HG03575 (cell line): ENCODE results near the gene DIS3L.
"Not testable (repeated sequence)": the region's sequence is repeated elsewhere in the genome, so short reads cannot be mapped to it uniquely, and the experiment has no call there.

Experiments
- ATAC-seq: cut with Tn5 transposase; IDR thresholded peaks from one replicate; pipeline ENCODE4 v1.9.1; 2021; ENCODE audit not compliant: unreplicated experiment, insufficient number of reproducible peaks, low FRiP score; ENCODE audit errors: extremely low read depth

The DIS3L gene

DNA sequence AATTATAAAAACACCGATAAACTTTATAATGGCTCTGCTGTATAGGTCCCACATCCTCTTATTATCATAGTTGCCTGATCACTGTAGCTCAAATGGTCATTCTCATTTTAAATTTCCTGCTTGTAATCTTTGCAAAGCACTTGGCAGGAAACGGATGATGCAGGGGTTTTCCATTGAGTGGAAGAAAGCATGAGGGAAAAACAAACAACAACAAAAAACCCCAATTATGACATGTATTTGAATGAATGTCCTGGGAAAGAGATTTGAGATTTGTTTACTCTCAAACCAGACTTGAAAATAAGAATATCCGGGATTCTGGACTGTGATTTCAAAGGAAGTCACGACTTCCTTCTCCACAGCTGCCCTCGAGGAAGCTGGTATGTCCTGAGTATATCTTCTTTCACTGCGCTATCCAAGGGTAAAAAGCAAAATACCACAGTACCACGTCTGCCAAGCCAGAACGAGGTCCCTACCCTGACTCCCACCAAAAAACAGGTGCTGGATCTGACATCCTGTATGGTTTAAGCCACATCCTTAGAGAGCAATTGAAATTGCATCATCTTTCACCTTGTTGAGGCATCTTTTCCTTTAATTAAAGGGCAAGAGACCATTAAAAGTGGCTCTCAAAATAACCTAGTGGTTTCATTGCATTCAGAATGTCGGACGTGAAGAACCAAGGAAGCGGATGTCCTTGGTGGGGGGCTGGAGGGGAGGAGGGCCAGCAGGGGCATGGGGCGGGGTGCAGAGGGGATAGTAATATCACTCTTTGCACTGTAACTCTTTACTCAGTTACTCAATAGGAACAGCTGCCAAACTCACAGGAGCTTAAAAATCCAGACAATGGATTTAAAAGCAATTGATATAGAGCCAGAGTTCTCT is 76.6 kb downstream of the DIS3L start:
- ATAC-seq: no peak

DNA sequence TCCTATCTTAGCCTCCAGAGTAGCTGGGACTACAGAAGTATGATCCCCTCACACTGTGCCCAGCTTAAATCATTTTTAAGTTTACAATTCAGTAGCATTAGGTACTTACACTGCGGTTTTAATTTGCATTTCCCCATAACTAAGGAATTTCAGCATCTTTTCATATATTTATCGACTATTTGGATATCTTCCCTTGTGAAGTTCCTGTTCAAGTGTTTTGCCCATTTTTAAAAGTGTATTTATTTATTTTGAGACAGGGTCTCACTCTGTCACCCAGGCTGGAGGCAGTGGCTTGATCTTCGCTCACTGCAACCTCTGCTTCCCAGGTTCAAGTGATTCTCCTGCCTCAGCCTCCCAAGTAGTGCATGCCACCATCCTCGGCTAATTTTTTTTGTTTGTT is 80.8 kb downstream of the DIS3L start:
- ATAC-seq: no peak

DNA sequence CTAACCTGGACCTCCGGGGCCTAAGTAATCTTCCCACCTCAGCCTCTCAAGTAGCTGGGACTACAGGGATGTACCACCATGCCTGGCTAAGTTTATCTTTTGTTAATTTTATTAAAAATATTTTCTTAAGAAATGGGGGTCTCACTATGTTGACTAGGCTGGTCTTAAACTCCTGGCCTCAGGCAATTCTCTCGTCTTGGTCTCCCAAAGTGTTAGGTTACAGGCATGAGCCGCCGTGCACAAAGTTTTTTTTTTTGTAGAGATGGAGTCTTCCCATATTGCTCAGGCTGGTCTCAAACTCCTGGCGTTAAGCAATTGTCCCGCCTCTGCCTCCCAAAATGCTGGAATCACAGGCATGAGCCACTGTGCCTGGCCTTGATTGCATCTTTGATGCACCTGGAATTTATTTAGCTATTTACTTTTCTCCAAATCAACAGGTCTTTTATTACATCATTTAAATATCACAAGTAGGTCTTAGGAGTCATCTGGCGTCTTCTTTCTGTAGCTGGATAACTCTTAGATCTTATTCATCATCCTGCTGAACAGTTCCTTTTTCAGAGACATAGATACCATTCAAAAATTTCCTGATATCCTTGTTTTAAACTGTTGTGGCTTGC is 85.6 kb downstream of the DIS3L start:
- ATAC-seq: no peak

DNA sequence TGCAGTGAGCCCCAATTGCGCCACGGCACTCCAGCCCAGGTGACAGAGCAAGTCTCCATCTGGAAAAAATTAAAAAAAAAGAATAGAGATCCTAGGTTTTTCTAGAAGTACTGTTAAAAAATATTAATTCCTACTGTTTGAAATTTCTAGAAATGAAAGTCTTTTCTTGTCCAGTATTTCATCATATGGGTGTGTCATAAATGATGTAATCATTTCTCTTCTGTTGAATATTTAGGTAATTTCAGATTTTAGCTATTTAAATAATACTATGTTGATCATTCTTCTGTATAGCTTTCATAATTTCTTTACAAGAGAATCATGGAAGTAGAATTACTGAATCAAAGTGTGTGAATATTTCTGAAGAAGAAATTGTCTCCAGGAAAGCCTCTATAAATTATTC is 88.0 kb downstream of the DIS3L start:
- ATAC-seq: not testable (repeated sequence)
